Spleen (tissue), 11 donors: Measurements from ENCODE around the gene TUBGCP6. TPM values are rescaled to one million over a fixed set of nuclear protein-coding genes. Genes with fewer than 3 reads are reported as not detected.

Experiments
- DNase-seq: peaks from one replicate; pipeline ENCODE4 v3.0.0-alpha.2; 2020
- H3K27ac ChIP-seq, 8 donors: fragments of 200-600 bp; sonication (generic) in 7 of 8; 1 replicate in 4 of 8; 2 replicates in 4 of 8; pipeline versions ENCODE4 v1.5.0 to v1.8.0; 2016 to 2021; ENCODE audit warnings: inconsistent platforms in 4 of 8, mild to moderate bottlenecking in 4 of 8, moderate library complexity in 1 of 8
- H3K27me3 ChIP-seq, 7 donors: fragments of 200-600 bp; sonication (generic) in 6 of 7; replicated peaks in 1 of 7; 1 replicate in 4 of 7; 2 replicates in 3 of 7; pipeline versions ENCODE4 v1.5.0 to v1.8.0; 2016 to 2021; ENCODE audit warnings: inconsistent platforms in 3 of 7, mild to moderate bottlenecking in 1 of 7
- H3K36me3 ChIP-seq, 6 donors: fragments of 200-600 bp; sonication (generic) in 5 of 6; 1 replicate in 4 of 6; 2 replicates in 2 of 6; pipeline versions ENCODE4 v1.5.0 to v1.8.0; 2016 to 2021; ENCODE audit warnings: inconsistent platforms in 2 of 6
- H3K4me1 ChIP-seq, 6 donors: fragments of 200-600 bp; sonication (generic) in 5 of 6; 1 replicate in 3 of 6; 2 replicates in 3 of 6; pipeline versions ENCODE4 v1.5.0 to v1.8.0; 2016 to 2021; ENCODE audit warnings: inconsistent platforms in 3 of 6
- H3K4me3 ChIP-seq, 8 donors: fragments of 200-600 bp; sonication (generic) in 7 of 8; 1 replicate in 4 of 8; 2 replicates in 4 of 8; pipeline versions ENCODE4 v1.5.0 to v1.8.0; 2016 to 2021; ENCODE audit warnings: inconsistent platforms in 4 of 8, mild to moderate bottlenecking in 4 of 8, moderate library complexity in 2 of 8
- H3K9me3 ChIP-seq, 8 donors: fragments of 200-600 bp; sonication (generic) in 7 of 8; 1 replicate in 4 of 8; 2 replicates in 4 of 8; pipeline versions ENCODE4 v1.5.0 to v1.8.0; 2016 to 2021; ENCODE audit warnings: inconsistent platforms in 4 of 8
- POLR2A ChIP-seq, 3 donors: fragments of 450-650 bp; IDR thresholded peaks; one replicate each; pipeline ENCODE4 v1.5.1; 2017; ENCODE audit warnings: antibody characterized with exemption in 3 of 3, mild to moderate bottlenecking in 1 of 3
- POLR2AphosphoS5 ChIP-seq, 3 donors: sonication (generic); formaldehyde crosslinking; IDR thresholded peaks; one replicate each; pipeline ENCODE4 v1.5.1; 2017; ENCODE audit warnings: antibody characterized with exemption in 3 of 3
- WGBS, 5 donors: extraction: QIAGEN DNeasy Blood & Tissue Kit in 3 of 5; methylation state at CpG; one replicate each; pipeline versions ENCODE4 v1.1.5 to v1.1.7; 2013 to 2018; 5-methylcytosine and 5-hydroxymethylcytosine counted together
- intact Hi-C: fragments of 100-400 bp; cut with DNase I; formaldehyde crosslinking; loops from one replicate; pipeline ENCODE4 v1.15.0; 2023; ENCODE audit warnings: low total_unique reads
- polyA plus RNA-seq, 3 donors: library from polyadenylated mRNA; stranded (reverse); fragments of 200-250 nt; gene quantifications; one replicate each; pipeline ENCODE4 v1.2.1, GENCODE V29; 2013
- total RNA-seq, 7 donors: library from RNA; depleted of rRNA in 3 of 7; stranded (reverse); fragments of >200 nt in 3 of 7; fragmentation: NEBNext Ultra II Directional in 4 of 7; extraction: Animal tissue kit (Norgen Biotek cat#: 25700) in 4 of 7; gene quantifications; one replicate each; pipeline versions ENCODE4 v1.1.0 to v1.2.1, GENCODE V29; 2016 to 2021
- TF ChIP-seq, protein P1 (sequence below), 11 experiments: fragments of 200-600 bp in 7 of 11; fragments of 450-650 bp in 4 of 11; sonication (generic) in 4 of 11; IDR thresholded peaks in 8 of 11; conservative IDR thresholded peaks in 3 of 11; 1 replicate in 7 of 11; 2 replicates in 4 of 11; pipeline versions ENCODE4 v1.4.0 to v1.8.0; 2016 to 2021; ENCODE audit warnings: antibody characterized with exemption in 11 of 11, inconsistent platforms in 4 of 11, mild to moderate bottlenecking in 1 of 11
- donor health status: healthy with polysubstance abuse.
- donor health status: DM: no; HTN: no; CAD: no; lungs with moderate emphysema.
- donor health status: DM: no; HTN: no; CAD: no.
- donor health status: Bipolar disorder and iron deficiency.
- donor health status: healthy.
- donor health status: DM: no; HTN: no; CAD: no.
- donor health status: DM: yes; HTN: yes; CAD: no.

TUBGCP6 gene
- total and polyA plus RNA-seq, 10 donors = 36.0 to 98.0 (median 69.3) TPM

DNA sequence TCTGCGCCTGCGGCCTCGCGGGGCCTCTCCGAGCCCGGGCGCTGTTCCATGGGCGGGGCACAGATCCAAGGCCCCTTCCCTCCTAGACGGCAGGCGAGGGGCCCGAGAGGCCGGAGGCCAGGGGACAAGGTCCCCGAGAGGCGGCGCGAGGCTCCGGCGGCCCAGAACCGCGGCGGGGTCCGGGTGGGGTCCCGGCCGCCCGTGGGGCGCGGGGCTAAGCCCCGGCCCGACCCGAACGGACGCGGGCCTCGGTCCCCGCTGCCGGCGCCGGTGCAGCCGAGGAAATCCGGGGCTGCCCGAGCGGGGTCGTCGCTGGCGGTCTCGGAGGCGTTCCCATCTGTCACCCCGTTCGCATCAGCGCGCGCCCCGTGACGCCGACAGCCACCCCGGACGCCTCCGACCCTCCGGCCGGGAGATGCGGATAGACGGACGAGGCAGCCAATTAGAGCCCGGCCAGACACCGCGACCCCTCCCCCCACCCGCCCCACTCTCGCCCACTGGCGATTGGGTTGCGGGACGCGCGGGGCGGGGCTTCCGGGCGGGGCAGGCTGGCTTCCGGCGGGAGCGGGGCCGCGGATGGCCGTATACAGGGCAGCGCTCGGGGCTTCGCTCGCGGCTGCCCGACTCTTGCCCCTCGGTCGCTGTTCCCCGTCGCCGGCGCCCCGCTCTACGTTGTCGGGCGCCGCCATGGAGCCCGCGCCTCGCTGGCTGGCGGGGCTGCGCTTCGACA lies 44.2 kb downstream of the TUBGCP6 start, which contains the start of gene SELENOO:
Gene SELENOO (plus strand): TSS at position 551 of the 730 bp plus-strand sequence. CDS start 26 bp downstream, at position 577.
- intact Hi-C loops = no loop called here
- WGBS, 5 donors = 0 to 1% (median 1%) methylated on average over 11 to 104 of the region's 105 CpGs
- H3K9me3 ChIP-seq = no peaks in the 10 kb centered on the region
- H3K4me3 ChIP-seq = peak within 1 kb of the TSS; percentile 69 to 93 (median 75)
- H3K27me3 ChIP-seq = no peaks in the 10 kb centered on the region
- H3K4me1 ChIP-seq = peaks cover 10 to 82% (median 37%) of the 10 kb centered on the region in 6 donors
- peaks cover 0 to 68% (median 30%) of the 10 kb centered on the region in 6 donors for H3K36me3 ChIP-seq
- TF ChIP-seq, protein P1, sequence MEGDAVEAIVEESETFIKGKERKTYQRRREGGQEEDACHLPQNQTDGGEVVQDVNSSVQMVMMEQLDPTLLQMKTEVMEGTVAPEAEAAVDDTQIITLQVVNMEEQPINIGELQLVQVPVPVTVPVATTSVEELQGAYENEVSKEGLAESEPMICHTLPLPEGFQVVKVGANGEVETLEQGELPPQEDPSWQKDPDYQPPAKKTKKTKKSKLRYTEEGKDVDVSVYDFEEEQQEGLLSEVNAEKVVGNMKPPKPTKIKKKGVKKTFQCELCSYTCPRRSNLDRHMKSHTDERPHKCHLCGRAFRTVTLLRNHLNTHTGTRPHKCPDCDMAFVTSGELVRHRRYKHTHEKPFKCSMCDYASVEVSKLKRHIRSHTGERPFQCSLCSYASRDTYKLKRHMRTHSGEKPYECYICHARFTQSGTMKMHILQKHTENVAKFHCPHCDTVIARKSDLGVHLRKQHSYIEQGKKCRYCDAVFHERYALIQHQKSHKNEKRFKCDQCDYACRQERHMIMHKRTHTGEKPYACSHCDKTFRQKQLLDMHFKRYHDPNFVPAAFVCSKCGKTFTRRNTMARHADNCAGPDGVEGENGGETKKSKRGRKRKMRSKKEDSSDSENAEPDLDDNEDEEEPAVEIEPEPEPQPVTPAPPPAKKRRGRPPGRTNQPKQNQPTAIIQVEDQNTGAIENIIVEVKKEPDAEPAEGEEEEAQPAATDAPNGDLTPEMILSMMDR (IDR thresholded peaks at IDR 0.05 in 8 of 11, conservative IDR thresholded peaks at IDR 0.05 in 3 of 11) = peak in 1 of 11 experiments; percentile 35
- TF ChIP-seq POLR2A (IDR thresholded peaks at IDR 0.05) (peak in 2 of 3 donors; percentile 57 to 76), POLR2AphosphoS5 (IDR thresholded peaks at IDR 0.05) (peak; percentile 92 to 94 (median 94))
- peak within 1 kb of the TSS; percentile 69 to 95 (median 88) for H3K27ac ChIP-seq
- peak; percentile 97 for DNase-seq

DNA sequence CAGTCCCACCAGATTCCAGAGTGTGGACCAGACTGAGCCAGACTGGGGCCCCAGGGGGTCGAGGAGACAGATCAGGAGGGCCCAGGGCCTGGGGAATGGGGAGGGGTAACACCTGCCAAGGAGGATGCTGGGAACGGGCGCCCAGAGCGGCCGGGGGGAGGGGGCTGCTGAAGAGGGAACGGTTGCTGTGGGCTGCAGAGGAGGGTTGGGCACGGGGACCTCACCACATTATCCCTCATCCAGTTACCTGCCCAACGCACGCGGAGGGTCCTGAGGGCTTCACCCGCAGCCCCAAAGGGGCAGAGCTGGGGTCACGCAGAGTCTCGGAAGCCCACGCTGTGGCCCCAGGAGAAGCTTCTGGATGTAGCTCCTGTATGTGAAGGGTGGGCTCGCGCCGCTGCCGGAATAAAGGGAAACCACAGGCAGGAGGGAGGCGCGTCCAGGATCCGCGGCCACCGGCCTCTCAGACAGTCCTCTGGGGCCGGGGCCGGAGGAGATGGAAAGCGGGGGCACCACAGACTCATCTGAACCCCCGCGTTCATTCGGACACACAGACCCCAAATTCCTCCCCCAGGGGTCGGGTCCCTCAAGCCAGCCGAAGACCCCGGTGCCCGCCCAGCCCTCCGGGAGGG lies 44.9 kb downstream of the TUBGCP6 start:
- Histone ChIP-seq H3K4me3 (peak overlapping the region; percentile 69 to 93 (median 75)), H3K36me3 (peaks cover 0 to 68% (median 31%) of the 10 kb centered on the region in 6 donors), H3K4me1 (peaks cover 12 to 82% (median 40%) of the 10 kb centered on the region in 6 donors), H3K27me3 (no peaks in the 10 kb centered on the region), H3K27ac (peak overlapping the region; percentile 69 to 95 (median 88)), H3K9me3 (no peaks in the 10 kb centered on the region)
- intact Hi-C loops = no loop called here
- DNase-seq = peak; percentile 85
- TF ChIP-seq, protein P1 (IDR thresholded peaks at IDR 0.05 in 8 of 11, conservative IDR thresholded peaks at IDR 0.05 in 3 of 11) = no peak
- TF ChIP-seq POLR2AphosphoS5 (IDR thresholded peaks at IDR 0.05) (peak in 1 of 3 donors; percentile 63), POLR2A (IDR thresholded peaks at IDR 0.05) (no peak)
- 6 to 12% (median 11%) methylated on average over 17 to 34 of the region's 34 CpGs for WGBS, 5 donors

DNA sequence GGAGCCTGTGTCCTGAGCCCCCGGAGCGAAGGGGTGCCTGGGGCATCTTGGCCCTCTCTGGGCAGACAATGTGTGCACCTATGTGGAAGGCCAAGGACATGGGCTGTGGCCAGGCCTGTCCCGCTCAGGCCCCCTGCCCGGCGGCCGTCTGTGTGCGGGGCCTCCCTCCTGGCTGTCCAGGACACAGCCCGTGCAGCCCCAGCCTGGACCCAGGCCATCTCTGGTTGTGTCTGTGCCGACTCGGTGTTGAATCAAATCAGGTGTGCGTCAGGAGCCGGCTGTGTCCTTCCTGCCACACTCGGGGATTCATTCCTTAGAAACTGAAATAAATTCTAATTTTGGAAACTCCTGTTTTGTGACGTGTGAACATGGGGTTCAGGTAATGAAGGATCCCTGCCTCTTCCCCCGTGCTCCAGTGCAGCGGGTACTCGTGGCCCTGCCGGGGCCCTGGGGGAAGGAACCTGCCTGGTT lies 45.5 kb downstream of the TUBGCP6 start:
- Histone ChIP-seq H3K27ac (peak overlapping the region in 3 of 8 donors; percentile 26 to 95 (median 94)), H3K36me3 (peaks cover 0 to 68% (median 38%) of the 10 kb centered on the region in 6 donors), H3K4me1 (peaks cover 17 to 82% (median 45%) of the 10 kb centered on the region in 6 donors), H3K4me3 (peak overlapping the region in 3 of 8 donors; percentile 69 to 93 (median 78)), H3K9me3 (no peaks in the 10 kb centered on the region), H3K27me3 (no peaks in the 10 kb centered on the region)
- WGBS, 5 donors = 76 to 88% (median 86%) methylated on average over 12 to 18 of the region's 18 CpGs
- intact Hi-C loops = no loop called here
- TF ChIP-seq, protein P1 (IDR thresholded peaks at IDR 0.05 in 8 of 11, conservative IDR thresholded peaks at IDR 0.05 in 3 of 11) = no peak
- TF ChIP-seq POLR2AphosphoS5 (IDR thresholded peaks at IDR 0.05) (no peak), POLR2A (IDR thresholded peaks at IDR 0.05) (no peak)
- no peak for DNase-seq
